GM12891 (cell line): ENCODE measurements around the gene TKT.

Experiments used
- POLR2A ChIP-seq: IDR thresholded peaks from 2 replicates; pipeline ENCODE4 v1.6.1; 2011; ENCODE audit warnings: low read depth, low read length, control low read depth
- POLR2AphosphoS5 ChIP-seq: IDR thresholded peaks from 2 replicates; pipeline ENCODE4 v1.6.1; 2011; ENCODE audit warnings: low read depth, low read length, control low read depth
- SPI1 ChIP-seq: IDR thresholded peaks from 2 replicates; pipeline ENCODE4 v1.6.1; 2011; ENCODE audit warnings: low read depth, low read length, control low read depth
- TAF1 ChIP-seq: IDR thresholded peaks from 2 replicates; pipeline ENCODE4 v1.6.1; 2011; ENCODE audit warnings: low read depth, low read length, control low read depth

GRCh38 chr3:53286727-53287126, 30.9 kb upstream of the TKT start:
- TF ChIP-seq POLR2AphosphoS5 (no peak), TAF1 (no peak), POLR2A (no peak), SPI1 (no peak)
